Measurements from ENCODE around the gene ACTA1.
"Not testable (repeated sequence)": the region's sequence is repeated elsewhere in the genome, so short reads cannot be mapped to it uniquely, and the experiment has no call there.

ACTA1 gene

DNA sequence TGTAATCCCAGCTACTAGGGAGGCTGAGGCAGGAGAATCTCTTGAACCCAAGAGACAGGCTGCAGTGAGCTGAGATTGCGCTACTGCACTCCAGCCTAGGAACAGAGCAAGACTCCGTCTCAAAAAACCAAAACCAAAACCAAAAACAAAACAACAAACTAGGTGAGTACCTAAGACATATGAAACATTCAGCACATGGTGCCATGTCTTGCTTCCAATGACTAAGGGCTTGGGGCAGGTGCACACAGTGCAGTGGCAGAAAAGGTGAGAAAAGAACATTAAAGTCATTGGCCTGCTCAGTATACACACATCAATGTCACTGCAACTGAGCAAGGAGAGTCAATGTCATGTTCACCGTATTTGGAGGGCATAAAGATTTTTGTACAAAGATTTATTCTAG, 4.1 kb upstream of the ACTA1 start:
- no peak for DNase-seq

DNA sequence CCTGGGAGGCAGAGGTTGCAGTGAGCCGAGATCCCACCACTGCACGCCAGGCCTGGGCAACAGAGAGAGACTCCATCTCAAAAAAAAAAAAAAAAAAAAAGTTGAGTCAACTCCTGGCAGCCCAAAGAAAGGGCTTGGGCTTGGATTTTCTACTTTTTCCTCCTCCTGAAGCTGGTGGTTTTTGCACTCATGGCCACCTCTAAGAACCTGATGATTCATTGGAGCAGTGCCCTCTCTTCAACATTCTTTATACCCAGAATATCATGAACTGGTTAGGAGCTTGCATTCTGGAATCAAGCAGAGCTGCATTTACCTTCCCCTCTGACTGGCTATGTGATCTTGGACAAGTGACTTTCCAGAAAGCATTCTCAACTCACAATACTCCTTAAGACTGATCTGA, 3.5 kb upstream of the ACTA1 start:
- no peak for DNase-seq

DNA sequence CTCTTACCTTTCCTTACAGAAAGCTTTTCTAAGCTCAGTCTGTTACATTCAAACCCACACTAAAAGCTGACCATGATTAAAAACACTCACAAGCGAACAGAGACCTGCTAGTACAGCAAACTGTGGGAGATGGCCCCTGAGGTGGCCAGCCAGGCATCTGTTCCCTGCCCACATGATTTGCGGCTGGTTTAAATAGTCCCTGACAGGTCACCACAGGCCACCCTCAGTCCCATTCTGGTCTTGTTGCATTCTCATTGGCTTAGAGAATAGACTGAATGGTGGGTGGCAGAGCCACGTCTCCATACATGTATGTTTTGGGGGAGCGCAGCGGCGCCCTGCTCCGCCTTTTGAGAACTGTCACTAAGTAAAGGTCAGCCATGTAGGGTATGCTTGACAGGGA, 2.3 kb upstream of the ACTA1 start:
- DNase-seq, result no peak

DNA sequence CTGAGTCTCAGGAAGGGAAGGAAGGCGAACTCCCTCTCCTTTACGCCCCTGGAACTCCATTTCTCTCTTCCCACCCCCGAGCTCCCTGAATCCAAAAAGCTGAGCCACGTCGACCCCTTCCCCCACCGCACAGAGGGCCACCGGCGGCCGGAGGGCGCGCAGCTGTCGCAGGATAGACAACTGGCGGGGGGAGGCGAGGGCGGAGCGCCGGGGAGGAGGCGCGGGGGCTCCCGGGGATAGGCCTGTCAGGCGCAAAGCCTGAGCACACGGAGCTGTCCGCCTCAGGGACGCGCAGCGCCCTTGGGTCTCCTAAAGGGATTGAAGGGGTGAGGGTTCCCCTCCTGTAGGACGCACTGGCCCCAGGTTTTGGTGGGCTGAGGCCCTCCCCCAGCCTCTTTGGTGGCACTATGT, 752 bp upstream of the ACTA1 start:
- peak; percentile 72 for DNase-seq

DNA sequence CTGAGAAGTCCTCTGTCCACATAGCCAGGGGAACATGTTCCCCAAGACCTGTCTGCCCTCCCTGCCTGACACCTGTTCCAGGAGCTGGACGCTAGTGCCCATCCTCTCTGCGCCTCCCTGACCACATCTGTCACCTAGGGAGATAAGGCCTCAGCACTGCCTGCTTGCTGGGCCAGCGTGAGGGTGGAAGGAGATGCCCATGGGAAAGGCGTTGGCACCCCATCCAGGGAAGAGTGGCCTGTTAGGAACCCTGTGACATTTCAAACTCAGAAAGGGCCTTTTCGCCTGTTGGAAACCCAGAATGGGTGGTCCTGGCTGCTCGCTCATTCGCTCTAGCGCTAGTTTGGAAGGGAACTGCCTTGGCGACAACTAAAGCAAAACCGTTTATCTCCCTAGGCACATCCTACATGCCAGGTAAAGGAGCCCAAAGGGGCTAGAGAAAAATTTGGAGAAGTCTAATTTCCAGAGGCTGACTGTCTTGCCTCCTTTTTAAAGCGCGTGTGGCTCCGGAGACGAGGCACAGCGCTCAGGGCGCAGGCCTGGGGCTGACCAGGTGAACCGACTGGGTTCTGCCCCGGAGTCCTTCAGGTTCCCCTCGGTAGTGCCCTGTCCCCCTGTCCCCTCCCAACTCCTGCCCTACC, 410 bp downstream of the ACTA1 start:
- DNase-seq, result no peak

DNA sequence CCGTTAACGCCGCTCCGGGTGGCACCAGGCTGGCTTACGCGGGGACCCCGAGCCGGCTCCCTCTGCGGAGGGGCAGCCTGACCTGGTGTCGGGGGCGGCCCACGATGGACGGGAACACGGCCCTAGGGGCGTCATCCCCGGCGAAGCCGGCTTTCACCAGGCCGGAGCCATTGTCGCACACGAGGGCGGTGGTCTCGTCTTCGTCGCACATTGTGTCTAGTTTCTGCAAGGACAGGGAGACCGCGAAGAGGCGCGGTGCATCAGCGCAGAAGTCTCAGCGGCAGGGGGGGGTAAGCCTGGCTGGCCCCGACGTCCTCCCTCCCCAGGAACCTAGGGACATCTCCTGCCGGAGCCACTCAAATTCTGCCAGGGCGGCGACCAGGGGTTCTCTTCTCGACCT, 989 bp downstream of the ACTA1 start:
- DNase-seq, result no peak

DNA sequence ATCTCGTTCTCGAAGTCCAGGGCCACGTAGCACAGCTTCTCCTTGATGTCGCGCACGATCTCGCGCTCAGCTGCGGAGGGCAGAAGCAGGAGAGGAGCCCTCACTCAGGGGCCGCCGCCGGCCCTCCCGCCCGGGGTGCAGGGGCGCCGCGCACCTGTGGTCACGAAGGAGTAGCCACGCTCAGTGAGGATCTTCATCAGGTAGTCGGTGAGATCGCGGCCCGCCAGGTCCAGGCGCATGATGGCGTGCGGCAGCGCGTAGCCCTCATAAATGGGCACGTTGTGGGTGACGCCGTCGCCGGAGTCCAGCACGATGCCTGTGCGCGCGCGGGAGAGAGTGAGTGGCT, 1.8 kb downstream of the ACTA1 start:
- DNase-seq, result no peak

DNA sequence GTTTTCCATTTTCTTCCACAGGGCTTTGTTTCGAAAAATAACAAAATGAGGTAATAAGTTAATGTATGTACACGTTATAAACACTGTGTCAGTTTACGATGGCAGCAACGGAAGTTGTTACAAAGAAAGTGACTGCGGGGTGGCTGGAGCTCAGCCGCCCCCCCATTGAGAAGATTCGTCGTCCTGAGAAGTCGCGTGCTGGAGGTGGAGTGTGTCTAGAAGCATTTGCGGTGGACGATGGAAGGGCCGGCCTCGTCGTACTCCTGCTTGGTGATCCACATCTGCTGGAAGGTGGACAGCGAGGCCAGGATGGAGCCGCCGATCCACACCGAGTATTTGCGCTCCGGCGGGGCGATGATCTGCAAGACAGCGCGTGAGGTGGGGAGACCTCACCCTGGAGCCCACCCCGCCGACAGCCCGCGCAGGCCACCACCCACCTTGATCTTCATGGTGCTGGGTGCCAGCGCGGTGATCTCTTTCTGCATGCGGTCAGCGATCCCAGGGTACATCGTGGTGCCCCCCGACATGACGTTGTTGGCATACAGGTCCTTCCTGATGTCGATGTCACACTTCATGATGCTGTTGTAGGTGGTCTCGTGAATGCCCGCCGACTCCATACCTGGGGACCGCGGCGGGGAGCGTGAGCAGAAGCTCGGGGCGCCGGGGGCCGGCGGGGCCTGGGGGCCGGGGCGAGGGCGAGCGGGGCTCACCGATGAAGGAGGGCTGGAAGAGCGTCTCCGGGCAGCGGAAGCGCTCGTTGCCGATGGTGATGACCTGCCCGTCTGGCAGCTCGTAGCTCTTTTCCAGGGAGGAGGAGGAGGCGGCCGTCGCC, 2.4 kb downstream of the ACTA1 start:
- DNase-seq, result no peak

DNA sequence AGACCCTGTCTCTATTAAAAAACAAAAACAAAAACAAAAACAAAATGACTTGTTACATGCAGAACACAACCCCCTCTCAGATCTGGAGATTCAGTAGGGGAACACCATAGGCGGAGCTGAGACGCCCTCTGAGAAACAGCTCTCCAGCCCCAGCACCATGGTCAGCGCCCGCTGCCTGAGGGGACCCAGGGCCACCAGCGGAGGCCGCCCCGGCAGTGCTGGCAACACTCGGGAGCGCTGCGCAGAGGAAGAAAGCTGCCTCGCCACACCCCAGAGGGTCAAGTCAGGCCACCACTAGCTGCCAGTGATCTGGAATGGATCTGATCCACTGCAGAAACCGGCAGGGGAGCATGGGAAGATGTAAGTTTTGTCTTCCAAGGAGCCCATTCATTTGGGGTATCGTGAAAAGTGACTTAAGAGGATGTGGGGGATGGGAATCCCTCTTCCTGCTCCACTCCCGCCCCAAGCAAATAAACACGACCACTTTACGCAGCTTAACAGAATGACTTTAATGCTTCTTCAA, 3.1 kb downstream of the ACTA1 start:
- no peak for DNase-seq

DNA sequence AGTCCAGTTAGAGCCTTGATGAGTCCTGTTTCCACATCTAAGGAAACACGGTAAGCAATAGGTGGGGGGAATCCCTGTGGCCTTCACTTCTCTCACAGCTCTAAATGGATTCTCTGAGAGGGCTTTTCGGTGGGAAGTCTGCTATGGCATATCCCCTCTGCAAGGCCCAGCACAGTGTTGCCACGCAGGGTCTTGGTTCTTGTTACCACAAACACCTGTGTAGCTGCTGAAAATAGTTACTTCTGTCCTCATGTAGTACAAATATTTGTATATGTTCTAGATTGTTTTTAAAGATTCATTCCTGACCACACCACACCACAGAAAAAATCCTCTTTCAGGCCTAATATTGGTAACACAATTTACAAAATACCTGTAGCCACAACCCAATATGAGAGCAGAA, 5.6 kb downstream of the ACTA1 start:
- no peak for DNase-seq

DNA sequence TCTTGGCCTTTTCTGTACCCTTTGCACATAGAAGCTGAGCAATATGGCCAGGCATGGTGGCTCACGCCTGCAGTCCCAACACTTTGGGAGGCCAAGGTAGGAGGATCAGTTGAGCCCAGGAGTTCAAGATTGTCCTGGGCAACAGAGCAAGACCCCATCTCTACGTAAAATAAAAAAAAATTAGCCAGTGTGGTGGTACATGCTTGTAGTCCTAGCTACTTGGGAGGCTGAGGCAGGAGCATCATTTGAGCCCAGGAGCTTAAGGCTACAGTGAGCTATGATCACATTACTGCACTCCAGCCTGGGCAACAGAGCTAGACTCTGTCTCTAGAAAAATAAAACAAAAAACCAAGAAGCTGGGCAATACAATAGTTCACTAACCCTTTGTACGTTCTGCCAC, 6.3 kb downstream of the ACTA1 start:
- DNase-seq, result no peak

DNA sequence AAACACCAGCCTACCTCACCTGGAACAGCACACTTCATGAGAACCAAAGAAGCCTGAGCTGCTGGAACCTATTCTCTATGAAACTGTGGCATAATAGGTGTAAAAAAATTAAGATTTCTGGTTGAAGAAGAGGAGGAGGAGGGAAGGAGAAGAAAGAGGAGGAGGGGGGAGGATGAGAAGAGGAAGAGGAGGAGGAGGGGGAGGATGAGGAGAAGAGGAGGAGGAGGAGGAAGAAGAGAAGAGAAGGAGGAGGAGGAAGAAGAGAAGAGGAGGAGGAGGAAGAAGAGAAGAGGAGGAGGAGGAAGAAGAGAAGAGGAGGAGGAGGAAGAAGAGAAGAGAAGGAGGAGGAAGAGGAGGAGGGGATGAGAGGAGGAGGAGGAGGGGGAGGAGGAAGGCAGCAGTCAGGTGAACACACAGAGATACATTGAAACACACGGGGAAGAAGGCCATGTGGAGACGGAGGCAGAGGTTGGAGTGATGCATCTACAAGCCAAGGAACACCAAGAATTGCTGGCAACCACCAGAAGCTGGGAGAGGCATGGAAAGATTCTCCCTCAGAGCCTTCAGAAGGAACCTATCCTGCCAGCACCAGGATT, 8.2 kb downstream of the ACTA1 start:
- DNase-seq, result no peak

DNA sequence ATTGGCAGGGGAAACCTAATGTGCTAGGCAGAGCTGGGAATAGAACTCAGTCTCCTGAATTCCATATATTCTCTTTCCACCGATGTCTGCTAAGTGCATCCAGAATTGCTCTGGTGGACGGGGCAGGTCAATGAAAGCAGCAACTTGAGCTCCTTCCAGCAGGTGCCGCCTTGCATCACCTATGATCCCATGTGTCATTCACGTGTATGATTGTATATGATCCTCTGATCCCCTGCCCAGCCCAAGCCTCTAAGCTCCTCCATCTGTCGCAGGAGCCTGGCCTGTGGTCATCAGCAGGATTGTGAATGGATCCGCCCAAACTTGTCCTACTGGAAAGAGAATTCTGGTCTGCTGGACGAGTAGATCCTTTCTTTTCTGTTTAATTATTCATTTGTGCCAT, 13.1 kb downstream of the ACTA1 start:
- no peak for DNase-seq

DNA sequence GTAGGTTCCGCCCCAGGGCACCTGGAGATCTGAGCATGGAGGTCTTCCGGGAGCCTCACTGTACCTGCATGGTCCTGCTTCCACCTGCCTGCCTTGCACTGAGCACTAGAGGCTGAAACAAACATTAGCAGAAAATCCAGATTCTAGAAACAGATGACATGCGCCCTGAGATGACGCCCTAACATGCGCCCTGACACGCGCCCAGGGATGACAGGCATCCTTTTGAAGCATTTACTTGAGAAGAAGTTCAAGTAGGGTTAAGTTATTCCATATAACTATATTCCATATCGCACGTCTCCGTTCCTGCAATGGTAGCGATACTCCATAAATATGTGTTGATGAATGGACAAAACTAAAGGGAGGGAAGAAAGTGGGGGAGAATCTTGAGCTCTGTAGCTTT, 13.7 kb downstream of the ACTA1 start:
- no peak for DNase-seq

DNA sequence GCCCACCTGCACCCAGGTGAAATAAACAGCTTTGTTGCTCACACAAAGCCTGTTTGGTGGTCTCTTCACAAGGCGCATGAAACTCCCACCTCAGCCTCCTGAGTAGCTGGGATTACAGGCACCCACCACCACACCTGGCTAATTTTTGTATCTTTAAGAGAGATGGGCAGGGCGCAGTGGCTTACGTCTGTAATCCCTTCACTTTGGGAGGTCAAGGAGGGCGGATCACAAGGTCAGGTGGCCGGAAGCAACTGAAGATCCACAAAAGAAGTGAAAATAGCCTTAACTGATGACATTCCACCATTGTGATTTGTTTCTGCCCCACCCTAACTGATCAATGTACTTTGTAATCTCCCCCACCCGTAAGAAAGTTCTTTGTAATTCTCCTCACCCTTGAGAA, 15.3 kb downstream of the ACTA1 start:
- DNase-seq, result not testable (repeated sequence)

DNA sequence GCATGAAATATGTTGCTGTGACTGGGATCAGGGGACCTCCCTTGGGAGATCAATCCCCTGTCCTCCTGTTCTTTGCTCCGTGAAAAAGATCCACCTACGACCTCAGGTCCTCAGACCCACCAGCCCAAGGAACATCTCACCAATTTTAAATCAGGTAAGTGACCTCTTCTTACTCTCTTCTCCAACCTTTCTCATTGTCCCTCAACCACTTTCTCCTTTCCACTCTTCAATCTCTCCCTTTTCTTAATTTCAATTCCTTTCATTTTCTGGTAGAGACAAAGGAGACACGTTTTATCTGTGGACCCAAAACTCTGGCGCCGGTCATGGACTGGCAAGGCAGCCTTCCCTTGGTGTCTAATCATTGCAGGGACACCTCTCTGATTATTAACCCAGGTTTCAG, 21.1 kb downstream of the ACTA1 start:
- not testable (repeated sequence) for DNase-seq

DNA sequence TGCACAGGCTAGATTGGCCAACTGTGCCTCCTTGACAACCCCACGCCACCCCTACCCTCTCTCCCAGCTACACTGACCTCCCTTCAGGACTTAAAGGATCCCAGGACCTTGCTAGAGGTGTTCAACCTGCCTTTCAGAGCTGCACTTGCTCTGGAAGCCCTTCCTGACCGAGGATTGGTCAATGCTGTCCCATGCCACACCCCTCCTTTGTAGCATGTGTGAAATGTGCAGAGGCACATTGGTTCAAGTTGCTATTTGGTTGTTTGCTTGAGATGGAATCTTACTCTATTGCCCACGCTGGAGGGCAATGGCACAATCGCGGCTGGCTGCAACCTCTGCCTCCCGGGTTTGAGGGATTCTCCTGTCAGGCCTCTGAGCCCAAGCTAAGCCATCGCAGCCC, 21.8 kb downstream of the ACTA1 start:
- peak; percentile 31 for DNase-seq

DNA sequence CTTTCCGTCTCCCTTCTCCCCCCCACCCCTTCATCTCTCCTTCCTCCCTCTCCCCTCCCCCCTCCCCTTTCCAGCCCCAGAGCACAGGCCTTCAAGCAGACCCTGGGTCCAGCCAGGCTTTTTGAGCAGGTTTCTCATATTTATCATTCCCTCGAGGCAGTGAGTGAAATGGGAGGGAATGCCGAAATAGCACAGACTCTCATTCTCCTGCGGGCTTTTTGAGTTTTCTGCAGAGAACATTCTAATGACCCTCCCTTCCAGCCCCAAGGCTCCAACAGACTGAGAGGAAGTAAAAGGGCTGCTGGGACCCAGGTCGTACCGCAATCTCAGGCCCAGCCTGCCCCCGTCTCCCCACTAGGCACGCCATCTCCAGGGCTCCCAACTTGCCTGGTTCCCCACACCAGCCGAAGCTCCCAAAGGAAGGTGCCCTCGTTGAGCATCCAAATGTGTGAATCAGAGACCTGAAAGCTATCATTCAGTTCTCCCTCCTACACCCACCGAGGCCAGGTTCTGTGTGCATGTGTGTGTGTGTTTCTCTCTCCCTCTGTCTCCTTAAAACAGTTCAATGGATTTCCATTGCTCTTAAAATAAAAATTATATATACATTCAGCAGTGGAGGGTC, 22.3 kb downstream of the ACTA1 start:
- peak; percentile 40 for DNase-seq

DNA sequence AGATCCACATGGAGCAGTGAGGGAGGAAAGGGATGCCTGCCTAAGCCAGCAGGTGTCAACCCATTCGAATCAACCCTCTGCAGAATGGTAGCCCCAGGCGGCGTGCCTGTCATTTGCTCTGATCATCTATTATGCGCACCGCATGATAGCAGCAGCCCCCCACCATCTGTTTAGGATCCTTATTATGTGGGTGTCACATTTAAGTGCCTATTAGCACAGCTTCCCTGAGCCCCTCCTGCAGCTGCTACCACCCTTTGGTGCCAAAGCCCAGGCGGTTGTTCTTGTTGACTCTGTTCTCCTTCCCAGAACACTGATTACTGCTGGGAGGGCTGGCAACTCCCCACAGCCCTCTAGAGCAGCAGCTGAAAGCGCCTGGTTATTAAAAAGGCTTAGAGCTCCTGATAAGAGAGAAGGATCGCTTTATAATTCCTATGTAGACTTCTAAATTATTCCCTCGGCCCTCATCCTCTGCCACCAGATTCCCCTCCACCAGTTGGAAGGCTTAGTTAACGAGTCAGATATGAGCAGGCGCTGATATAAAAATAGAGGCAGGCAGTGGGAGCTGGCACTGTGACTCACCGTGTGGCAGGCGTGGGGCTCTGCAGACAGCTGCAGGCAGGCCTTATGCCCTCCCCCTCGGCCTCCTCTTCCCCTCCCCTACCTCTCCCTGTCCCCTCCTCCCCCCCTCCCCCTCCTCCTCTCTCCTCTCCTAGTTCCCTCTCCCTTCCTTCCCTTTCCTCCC, 23.0 kb downstream of the ACTA1 start:
- DNase-seq, result peak; percentile 99

DNA sequence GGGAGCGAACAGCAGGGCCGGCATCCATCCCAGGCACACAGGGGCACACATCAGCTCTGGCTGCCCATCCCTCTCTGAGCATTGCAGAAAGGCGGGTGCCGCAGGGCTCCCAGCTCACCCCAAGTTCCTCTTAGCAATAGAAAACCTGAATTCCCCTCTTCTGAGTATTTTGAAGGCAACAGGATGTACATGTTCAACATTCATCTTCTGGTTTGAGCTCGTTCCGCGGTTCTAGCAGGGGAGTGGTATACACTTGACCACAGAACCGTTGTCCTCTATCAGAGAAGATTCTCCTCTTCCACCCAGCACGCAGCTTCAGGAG, 23.6 kb downstream of the ACTA1 start:
- no peak for DNase-seq

DNA sequence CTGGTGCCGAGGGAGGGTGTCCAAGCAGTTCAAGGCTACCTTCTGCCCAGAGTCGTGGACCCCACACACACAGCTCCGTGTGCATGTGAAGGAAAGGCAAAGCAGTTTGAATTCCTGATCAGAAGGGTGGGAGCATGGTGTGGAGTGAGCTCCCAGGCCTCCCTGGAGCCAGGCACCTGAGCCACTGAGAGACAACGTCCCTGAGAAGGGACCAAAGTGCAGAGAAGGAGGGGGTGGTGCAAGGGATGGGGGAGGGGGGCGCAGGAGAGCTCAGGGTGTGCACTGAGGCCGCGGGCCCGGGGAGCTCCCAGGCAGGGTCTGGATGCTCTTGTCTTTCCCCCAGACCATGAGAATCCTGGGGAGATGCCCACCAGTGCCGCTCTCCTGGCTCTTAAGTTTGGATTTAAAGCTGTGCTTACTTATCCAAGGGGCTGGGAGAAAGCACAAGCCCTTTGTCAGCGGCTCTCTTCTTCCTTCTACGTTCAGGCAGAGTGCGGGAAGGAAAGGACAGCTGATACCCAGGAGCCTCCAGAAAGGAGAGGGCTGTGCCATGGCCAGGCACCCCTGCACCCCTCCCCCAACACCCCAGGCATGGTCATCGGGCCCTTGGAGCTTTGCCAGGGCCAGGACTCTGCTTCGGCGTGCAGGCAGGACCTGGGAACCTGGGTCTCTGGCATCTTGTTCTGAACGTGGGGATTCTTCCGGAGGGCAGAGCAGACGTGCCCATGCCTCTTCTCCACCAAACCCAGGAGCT, 24.1 kb downstream of the ACTA1 start:
- DNase-seq, result peak; percentile 76

DNA sequence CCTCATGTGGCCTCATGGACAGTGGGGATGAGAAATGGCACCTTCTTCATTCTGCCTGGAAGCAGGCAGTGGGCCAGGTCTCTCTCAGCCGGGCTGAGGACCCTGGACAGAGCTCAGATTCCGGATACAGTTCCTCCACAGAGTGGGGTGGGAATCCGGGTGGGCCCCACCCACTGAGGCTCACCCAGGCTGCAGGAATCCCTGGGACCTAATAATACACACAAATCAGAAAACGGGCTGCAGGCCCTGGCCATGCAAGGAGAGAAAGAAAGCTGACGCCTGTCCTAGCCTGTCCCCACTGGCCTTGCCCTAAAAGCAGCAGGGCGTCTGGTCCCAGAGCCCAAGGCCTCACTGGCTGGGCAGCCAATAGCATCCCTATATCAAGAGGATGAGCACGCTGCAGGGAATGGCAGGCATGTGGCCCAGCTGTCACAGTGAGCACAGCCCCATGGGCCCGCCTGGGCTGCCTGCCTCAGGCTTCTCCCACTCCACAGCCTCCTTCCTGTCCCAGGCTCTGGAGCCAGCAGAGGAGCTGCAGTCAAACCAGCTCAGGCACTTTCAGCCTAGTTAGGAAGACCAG, 25.3 kb downstream of the ACTA1 start:
- peak; percentile 13 for DNase-seq
